Measurements from ENCODE around the gene ZFP3. TPM values are rescaled to one million over a fixed set of nuclear protein-coding genes. Genes with fewer than 3 reads are reported as not detected.
"Not testable (repeated sequence)": the region's sequence is repeated elsewhere in the genome, so short reads cannot be mapped to it uniquely, and the experiment has no call there.

ZFP3 gene
- total and polyA plus RNA-seq, 7 donors = 3.7 to 12.3 (median 7.7) TPM

DNA sequence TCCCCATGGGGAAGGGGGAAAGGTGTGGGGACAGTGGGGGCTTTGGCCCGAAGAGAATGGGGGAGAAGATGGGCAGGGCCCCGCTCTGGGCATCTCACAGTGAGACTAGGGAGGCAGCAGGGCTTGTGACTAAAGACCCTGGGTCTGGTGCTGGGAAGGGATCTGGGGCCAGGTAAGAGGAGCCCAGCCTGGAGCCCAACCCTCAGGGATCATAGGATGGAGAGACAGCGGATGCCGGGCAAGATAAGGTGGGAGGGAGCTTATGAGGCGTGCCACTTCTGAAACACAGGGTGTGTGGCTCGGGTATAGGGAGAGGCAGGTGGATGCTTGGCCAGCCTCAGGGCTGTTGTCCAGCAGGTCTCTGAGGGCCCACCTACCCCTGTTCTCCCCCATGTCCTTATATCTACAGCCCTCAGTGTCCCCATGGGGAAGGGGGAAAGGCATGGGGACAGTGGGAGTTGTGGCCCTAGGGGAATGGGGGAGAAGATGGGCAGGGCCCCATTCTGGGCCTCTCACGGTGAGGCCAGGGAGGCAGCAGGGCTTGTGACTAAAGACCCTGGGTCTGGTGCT lies 53.0 kb downstream of the ZFP3 start:
- no peaks in the 10 kb centered on the region for H3K4me1 ChIP-seq
- H3K27ac ChIP-seq = no peak overlapping the region
- DNase-seq (no peak), ATAC-seq (no peak)
- peaks cover 0 to 20% of the 10 kb centered on the region in 2 donors for H3K36me3 ChIP-seq (ENCODE audit: insufficient read depth in 1 of 2, low read depth in 1 of 2)
- H3K4me3 ChIP-seq = no peak overlapping the region
- intact Hi-C loops (cut with DNase I) = no loop called here
- no peak for TF ChIP-seq CTCF (IDR thresholded peaks at IDR 0.05)
- 88 to 94% (median 93%) methylated on average over 7 of the region's 7 CpGs for WGBS, 3 donors
- no peaks in the 10 kb centered on the region for H3K27me3 ChIP-seq (ENCODE audit: insufficient read depth in 3 of 3, low read length in 2 of 3)
- no peaks in the 10 kb centered on the region for H3K9me3 ChIP-seq

DNA sequence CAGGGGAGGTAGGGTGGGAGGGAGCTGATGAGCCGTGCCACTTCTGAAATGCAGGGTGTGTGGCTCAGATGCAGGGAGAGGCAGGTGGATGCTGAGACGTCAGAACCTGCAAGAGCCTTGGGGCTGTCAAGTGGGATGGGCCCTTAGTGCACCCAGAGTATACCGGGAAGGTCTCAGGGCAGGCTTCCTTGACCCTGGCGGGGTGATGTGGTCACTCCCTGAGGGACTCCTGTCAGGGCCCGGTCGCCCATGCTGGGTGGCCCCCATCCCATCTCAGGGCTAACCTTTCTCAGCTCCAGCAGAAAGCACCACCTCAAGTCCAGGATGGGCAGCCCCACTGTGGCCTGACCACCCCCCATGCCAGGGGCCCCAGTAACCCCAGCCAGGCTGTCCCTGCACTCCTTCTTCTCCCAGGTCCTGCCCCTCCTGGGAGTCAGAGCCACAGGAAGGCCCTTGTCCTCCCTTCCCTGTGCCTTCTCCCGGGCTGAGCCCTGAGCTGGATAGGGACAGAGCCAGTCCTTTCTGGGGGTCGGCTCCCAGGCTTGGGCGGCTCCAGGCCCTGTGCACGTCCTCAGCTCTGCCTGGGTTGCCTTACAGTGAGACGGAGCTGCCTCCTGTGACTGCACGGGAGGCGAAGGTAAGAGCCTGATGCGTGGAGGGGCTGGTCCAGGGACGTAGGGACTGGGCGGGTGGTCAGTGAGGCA lies 53.7 kb downstream of the ZFP3 start:
- H3K4me3 ChIP-seq; H3K9me3 ChIP-seq; H3K4me1 ChIP-seq; H3K27me3 ChIP-seq (ENCODE audit: insufficient read depth in 3 of 3, low read length in 2 of 3); H3K27ac ChIP-seq; ATAC-seq; DNase-seq; intact Hi-C loops (cut with DNase I): not testable (repeated sequence)
- WGBS, 3 donors = 86 to 88% (median 87%) methylated on average over 13 to 16 of the region's 16 CpGs
- peaks cover 0 to 20% of the 10 kb centered on the region in 2 donors for H3K36me3 ChIP-seq (ENCODE audit: insufficient read depth in 1 of 2, low read depth in 1 of 2)

DNA sequence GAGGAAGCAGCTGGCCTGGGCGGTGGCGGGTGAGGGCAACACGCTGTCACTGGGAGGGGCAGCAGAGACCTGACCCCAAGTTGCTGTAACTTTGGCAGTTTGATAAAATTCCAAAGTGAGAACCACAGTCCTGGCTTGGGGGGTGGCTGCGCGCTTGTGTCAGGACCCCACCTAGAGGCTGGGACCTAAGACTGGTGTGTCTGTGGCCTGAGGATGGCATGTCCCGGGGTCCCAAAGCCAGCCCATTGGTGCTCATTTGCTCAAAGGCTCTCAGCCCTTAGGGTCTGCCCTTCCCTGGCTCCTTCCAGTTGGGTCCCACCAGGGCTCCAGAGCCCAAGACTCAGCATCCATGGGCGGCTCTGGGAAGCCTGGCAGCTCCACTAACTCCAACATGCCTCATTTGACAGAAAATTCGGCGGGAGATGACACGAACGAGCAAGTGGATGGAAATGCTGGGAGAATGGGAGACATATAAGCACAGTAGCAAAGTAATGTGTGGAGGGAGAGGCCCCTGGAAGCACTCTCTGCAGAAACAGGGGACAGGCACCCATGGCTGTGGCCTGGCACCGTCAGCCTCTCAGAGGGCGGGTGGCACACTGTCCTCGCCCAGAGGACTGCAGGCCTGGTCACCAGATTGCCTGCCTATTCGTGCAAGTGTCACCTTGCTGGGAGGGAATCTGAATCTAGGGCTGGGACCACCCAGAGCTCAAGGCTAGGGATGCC lies 54.4 kb downstream of the ZFP3 start:
- H3K4me3 ChIP-seq; H3K27me3 ChIP-seq (ENCODE audit: insufficient read depth in 3 of 3, low read length in 2 of 3); ATAC-seq; H3K27ac ChIP-seq; H3K4me1 ChIP-seq; intact Hi-C loops (cut with DNase I); H3K9me3 ChIP-seq; DNase-seq: not testable (repeated sequence)
- 90 to 93% (median 92%) methylated on average over 15 of the region's 15 CpGs for WGBS, 3 donors
- H3K36me3 ChIP-seq (ENCODE audit: insufficient read depth in 1 of 2, low read depth in 1 of 2) = peaks cover 0 to 20% of the 10 kb centered on the region in 2 donors

GRCh38 chr17:5133311-5133710 lies 55.0 kb downstream of the ZFP3 start:
- DNase-seq (no peak), ATAC-seq (no peak)
- Histone ChIP-seq H3K36me3 (ENCODE audit: insufficient read depth in 1 of 2, low read depth in 1 of 2) (peaks cover 0 to 20% of the 10 kb centered on the region in 2 donors), H3K27ac (no peak overlapping the region), H3K4me3 (no peak overlapping the region), H3K27me3 (ENCODE audit: insufficient read depth in 3 of 3, low read length in 2 of 3) (no peaks in the 10 kb centered on the region), H3K4me1 (no peaks in the 10 kb centered on the region), H3K9me3 (no peaks in the 10 kb centered on the region)
- intact Hi-C loops (cut with DNase I) = no loop called here
- no peak for TF ChIP-seq CTCF (IDR thresholded peaks at IDR 0.05)
- 71 to 77% (median 71%) methylated on average over 8 of the region's 8 CpGs for WGBS, 3 donors

DNA sequence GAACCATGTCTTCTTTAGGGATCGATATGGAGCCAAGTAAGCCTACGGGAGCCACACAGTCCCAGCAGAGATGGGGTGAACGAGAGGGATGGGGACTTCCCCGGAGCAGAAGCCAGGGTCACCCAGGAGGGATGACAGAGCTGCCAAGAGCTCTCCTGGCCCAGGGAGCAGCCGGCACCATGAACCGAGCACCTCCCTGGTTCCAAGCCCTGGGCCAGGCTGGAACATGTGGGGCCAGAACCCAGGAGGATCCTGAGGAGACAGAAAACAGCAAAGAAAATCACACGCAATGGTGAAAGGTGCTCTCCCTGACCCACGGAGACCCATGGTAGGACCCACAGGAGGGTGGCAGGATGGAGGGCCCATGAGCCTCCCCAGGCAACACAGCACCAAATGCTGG lies 55.7 kb downstream of the ZFP3 start:
- H3K4me1 ChIP-seq; H3K27ac ChIP-seq; H3K9me3 ChIP-seq; H3K27me3 ChIP-seq (ENCODE audit: insufficient read depth in 3 of 3, low read length in 2 of 3); ATAC-seq; intact Hi-C loops (cut with DNase I); H3K4me3 ChIP-seq; DNase-seq: not testable (repeated sequence)
- H3K36me3 ChIP-seq (ENCODE audit: insufficient read depth in 1 of 2, low read depth in 1 of 2) = peaks cover 0 to 20% of the 10 kb centered on the region in 2 donors
- WGBS, 3 donors = 82 to 90% (median 89%) methylated on average over 8 of the region's 8 CpGs

DNA sequence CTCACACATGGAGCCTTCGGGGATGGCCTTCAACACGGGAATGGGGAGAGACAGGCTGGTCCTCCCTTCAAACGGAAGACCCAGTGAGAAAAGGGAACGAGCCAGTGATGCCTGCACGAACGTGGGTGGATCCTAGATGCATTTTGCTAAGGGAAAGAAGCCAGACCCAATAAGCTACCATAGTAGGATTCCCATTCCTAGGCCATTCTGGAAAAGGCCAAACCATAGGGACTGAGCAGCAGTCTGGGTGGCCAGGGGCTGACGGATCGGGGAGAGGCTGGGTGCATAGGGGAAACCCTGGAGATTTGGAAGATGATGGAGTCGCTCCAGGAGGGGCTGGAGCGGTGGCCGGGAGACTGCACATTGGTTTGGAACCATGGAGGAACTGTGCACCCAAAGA lies 56.3 kb downstream of the ZFP3 start:
- peaks cover 0 to 20% of the 10 kb centered on the region in 2 donors for H3K36me3 ChIP-seq (ENCODE audit: insufficient read depth in 1 of 2, low read depth in 1 of 2)
- ATAC-seq; H3K4me1 ChIP-seq; H3K4me3 ChIP-seq; H3K9me3 ChIP-seq; H3K27ac ChIP-seq; DNase-seq; H3K27me3 ChIP-seq (ENCODE audit: insufficient read depth in 3 of 3, low read length in 2 of 3); intact Hi-C loops (cut with DNase I): not testable (repeated sequence)
- WGBS, 3 donors = 84 to 91% (median 86%) methylated on average over 11 of the region's 11 CpGs

- H3K4me3 ChIP-seq; H3K9me3 ChIP-seq; intact Hi-C loops (cut with DNase I); ATAC-seq; DNase-seq; H3K4me1 ChIP-seq; H3K27ac ChIP-seq; H3K27me3 ChIP-seq (ENCODE audit: insufficient read depth in 3 of 3, low read length in 2 of 3): not testable (repeated sequence)
- WGBS, 3 donors = 76 to 88% (median 80%) methylated on average over 8 of the region's 8 CpGs
- H3K36me3 ChIP-seq (ENCODE audit: insufficient read depth in 1 of 2, low read depth in 1 of 2) = peaks cover 0 to 20% of the 10 kb centered on the region in 2 donors
Observed at GRCh38 chr17:5135131-5135712, 57.0 kb downstream of the ZFP3 start.

Data from psoas muscle (tissue), 8 donors.